Measurements from ENCODE around the gene NCOA3. TPM values are rescaled to one million over a fixed set of nuclear protein-coding genes. Genes with fewer than 3 reads are reported as not detected.

Gene NCOA3
- total and polyA plus RNA-seq, 2 donors (not counting 1 experiment from before 2014, with no cell fraction given), result 22.3 to 23.1 TPM

- H2AFZ ChIP-seq (ENCODE audit: low read length), result no peak overlapping the region
- no peaks in the 10 kb centered on the region for H3K36me3 ChIP-seq (ENCODE audit: control insufficient read depth, insufficient read depth, low read length)
- H3K27me3 ChIP-seq (ENCODE audit: control insufficient read depth, insufficient read depth, low read length), result no peaks in the 10 kb centered on the region
- no peaks in the 10 kb centered on the region for H3K4me1 ChIP-seq (ENCODE audit: control insufficient read depth, extremely low read depth, insufficient read depth, low read length)
- no peaks in the 10 kb centered on the region for H4K20me1 ChIP-seq (ENCODE audit: control insufficient read depth, extremely low read depth, insufficient read depth, low read length)
- no peak overlapping the region for H3K4me2 ChIP-seq (ENCODE audit: extremely low read depth, insufficient read depth, low read length)
- TF ChIP-seq EZH2 (IDR thresholded peaks at IDR 0.05; ENCODE audit: low read length, missing control alignments) (no peak), CTCF (conservative IDR thresholded peaks at IDR 0.05 in 1 of 2, IDR thresholded peaks at IDR 0.05 in 1 of 2; ENCODE audit: low read depth in 1 of 2, low read length in 2 of 2) (no peak)
- H3K4me3 ChIP-seq (replicated peaks in 1 of 4; ENCODE audit: control extremely low read depth in 1 of 4, insufficient read depth in 1 of 4, low read depth in 3 of 4, low read length in 4 of 4), result no peak overlapping the region
- H3K9ac ChIP-seq (ENCODE audit: insufficient read depth, low read length), result no peak overlapping the region
- H3K27ac ChIP-seq (ENCODE audit: insufficient read depth, low read length), result no peak overlapping the region
- H3K9me3 ChIP-seq (ENCODE audit: control insufficient read depth, insufficient read depth, low read depth, low read length), result no peaks in the 10 kb centered on the region
- no peak for DNase-seq (ENCODE audit: low read depth in 2 of 2)
- H3K79me2 ChIP-seq (ENCODE audit: control insufficient read depth, insufficient read depth, low read length), result peaks cover 3% of the 10 kb centered on the region
These were observed 101.6 kb downstream of the NCOA3 start for GRCh38 chr20:47603260-47603659.

GRCh38 chr20:47605673-47606413 lies 104.2 kb downstream of the NCOA3 start:
- no peaks in the 10 kb centered on the region for H4K20me1 ChIP-seq (ENCODE audit: control insufficient read depth, extremely low read depth, insufficient read depth, low read length)
- H3K27ac ChIP-seq (ENCODE audit: insufficient read depth, low read length), result no peak overlapping the region
- TF ChIP-seq EZH2 (IDR thresholded peaks at IDR 0.05; ENCODE audit: low read length, missing control alignments), result no peak
- no peak overlapping the region for H3K4me3 ChIP-seq (replicated peaks in 1 of 4; ENCODE audit: control extremely low read depth in 1 of 4, insufficient read depth in 1 of 4, low read depth in 3 of 4, low read length in 4 of 4)
- DNase-seq (ENCODE audit: low read depth in 2 of 2), result no peak
- H2AFZ ChIP-seq (ENCODE audit: low read length), result no peak overlapping the region
- no peak overlapping the region for H3K9ac ChIP-seq (ENCODE audit: insufficient read depth, low read length)
- H3K9me3 ChIP-seq (ENCODE audit: control insufficient read depth, insufficient read depth, low read depth, low read length), result no peaks in the 10 kb centered on the region
- H3K36me3 ChIP-seq (ENCODE audit: control insufficient read depth, insufficient read depth, low read length), result no peaks in the 10 kb centered on the region
- H3K4me2 ChIP-seq (ENCODE audit: extremely low read depth, insufficient read depth, low read length), result no peak overlapping the region
- no peaks in the 10 kb centered on the region for H3K4me1 ChIP-seq (ENCODE audit: control insufficient read depth, extremely low read depth, insufficient read depth, low read length)
- H3K79me2 ChIP-seq (ENCODE audit: control insufficient read depth, insufficient read depth, low read length), result peaks cover 3% of the 10 kb centered on the region
- no peaks in the 10 kb centered on the region for H3K27me3 ChIP-seq (ENCODE audit: control insufficient read depth, insufficient read depth, low read length)

GRCh38 chr20:47606414-47606982 lies 104.8 kb downstream of the NCOA3 start:
- no peak overlapping the region for H3K27ac ChIP-seq (ENCODE audit: insufficient read depth, low read length)
- H3K4me2 ChIP-seq (ENCODE audit: extremely low read depth, insufficient read depth, low read length), result no peak overlapping the region
- no peaks in the 10 kb centered on the region for H3K36me3 ChIP-seq (ENCODE audit: control insufficient read depth, insufficient read depth, low read length)
- no peaks in the 10 kb centered on the region for H4K20me1 ChIP-seq (ENCODE audit: control insufficient read depth, extremely low read depth, insufficient read depth, low read length)
- TF ChIP-seq CTCF (conservative IDR thresholded peaks at IDR 0.05 in 1 of 2, IDR thresholded peaks at IDR 0.05 in 1 of 2; ENCODE audit: low read depth in 1 of 2, low read length in 2 of 2), result no peak
- no peaks in the 10 kb centered on the region for H3K9me3 ChIP-seq (ENCODE audit: control insufficient read depth, insufficient read depth, low read depth, low read length)
- H3K4me3 ChIP-seq (replicated peaks in 1 of 4; ENCODE audit: control extremely low read depth in 1 of 4, insufficient read depth in 1 of 4, low read depth in 3 of 4, low read length in 4 of 4), result no peak overlapping the region
- H3K79me2 ChIP-seq (ENCODE audit: control insufficient read depth, insufficient read depth, low read length), result peaks cover 3% of the 10 kb centered on the region
- H3K27me3 ChIP-seq (ENCODE audit: control insufficient read depth, insufficient read depth, low read length), result no peaks in the 10 kb centered on the region
- H2AFZ ChIP-seq (ENCODE audit: low read length), result no peak overlapping the region
- DNase-seq (ENCODE audit: low read depth in 2 of 2), result no peak
- H3K9ac ChIP-seq (ENCODE audit: insufficient read depth, low read length), result no peak overlapping the region
- no peaks in the 10 kb centered on the region for H3K4me1 ChIP-seq (ENCODE audit: control insufficient read depth, extremely low read depth, insufficient read depth, low read length)
